SH-SY5Y (cell line): Measurements from ENCODE around the gene SLC39A7.

Source experiments
- GATA2 ChIP-seq: IDR thresholded peaks from 2 replicates; pipeline ENCODE4 v1.6.1; 2011; ENCODE audit warnings: mild to moderate bottlenecking, low read depth, low read length
- GATA3 ChIP-seq: IDR thresholded peaks from 2 replicates; pipeline ENCODE4 v1.6.1; 2011; ENCODE audit warnings: low read depth, mild to moderate bottlenecking, low read length, moderate library complexity

- TF ChIP-seq GATA2 (no peak), GATA3 (no peak)
Measured at GRCh38 chr6:33209856-33210255, 9.2 kb downstream of the SLC39A7 start.
